GM12878 (cell line): ENCODE results near the gene ARMC3. TPM values are rescaled to one million over a fixed set of nuclear protein-coding genes. Genes with fewer than 3 reads are reported as not detected.

Experiments
- ATAC-seq: fragments of 200-7000 bp; cut with Tn5 transposase; 3 replicates; pipeline ENCODE4 v1.9.1; 2020; ENCODE audit warnings: mild to moderate bottlenecking, moderate library complexity
- BruUV-seq: library from RNA; stranded (reverse); fragments of 400-500 nt; replicated peaks from 2 replicates; lab custom pipeline; 2021; lab: Mats Ljungman, UMichigan
- CTCF ChIA-PET: fragments of 300-600 bp; sonication (Branson Sonifier 250); formaldehyde crosslinking; extraction: SDS; loops from one replicate; lab custom pipeline; 2021; ENCODE audit warnings: inconsistent platforms; lab: Yijun Ruan, JAX
- POLR2A ChIA-PET: fragments of 350-600 bp; formaldehyde crosslinking; extraction: SDS; loops from one replicate; lab custom pipeline; 2021; ENCODE audit warnings: inconsistent platforms; lab: Charles Lee
- RAD21 ChIA-PET: fragments of 300-600 bp; sonication (Branson Sonifier 250); formaldehyde crosslinking; loops from one replicate; lab custom pipeline; 2023; ENCODE audit warnings: antibody characterized with exemption; ENCODE audit not compliant: unreplicated experiment; lab: Charles Lee
- SMC1A ChIA-PET: fragments of 300-600 bp; sonication (Branson Sonifier 250); formaldehyde crosslinking; loops from one replicate; lab custom pipeline; 2023; ENCODE audit not compliant: unreplicated experiment, uncharacterized antibody; lab: Charles Lee
- DNase-seq: peaks from one replicate; pipeline ENCODE4 v3.0.0-alpha.2; 2011; ENCODE audit warnings: low read depth, low spot score
- FAIRE-seq: peaks from 3 replicates; lab custom pipeline; 2011; peaks lifted over from hg19 to GRCh38; lab: Jason Lieb, UNC
- H2AFZ ChIP-seq: 2 replicates; pipeline ENCODE4 v1.6.0; 2011; ENCODE audit warnings: low read depth, low read length, control low read depth; ENCODE audit not compliant: control insufficient read depth
- H3K27ac ChIP-seq: 2 replicates; pipeline ENCODE4 v1.5.1; 2011; ENCODE audit warnings: control low read depth; ENCODE audit not compliant: control insufficient read depth, insufficient read depth
- H3K27me3 ChIP-seq, 2 experiments: replicated peaks in 1 of 2; 2 replicates each; pipeline versions ENCODE4 v1.6.0 to v1.6.1; 2011; ENCODE audit warnings: low read length in 1 of 2; ENCODE audit not compliant: control insufficient read depth in 2 of 2, insufficient read depth in 2 of 2
- H3K36me3 ChIP-seq, 2 experiments: 2 replicates each; pipeline ENCODE4 v1.5.1; 2011; ENCODE audit warnings: low read length in 1 of 2; ENCODE audit not compliant: control insufficient read depth in 2 of 2, insufficient read depth in 2 of 2
- H3K4me1 ChIP-seq: 2 replicates; pipeline ENCODE4 v1.6.1; 2011; ENCODE audit warnings: mild to moderate bottlenecking, low read length, moderate library complexity, mixed read lengths; ENCODE audit not compliant: control insufficient read depth, insufficient read depth
- H3K4me2 ChIP-seq: 2 replicates; pipeline ENCODE4 v1.6.0; 2011; ENCODE audit warnings: control low read depth; ENCODE audit not compliant: control insufficient read depth, insufficient read depth
- H3K4me3 ChIP-seq: fragments of 200-600 bp; sonication (generic); 2 replicates; pipeline ENCODE4 v1.5.1; 2016
- H3K79me2 ChIP-seq: 2 replicates; pipeline ENCODE4 v1.6.0; 2011; ENCODE audit warnings: low read length; ENCODE audit not compliant: control insufficient read depth, insufficient read depth
- H3K9ac ChIP-seq: 2 replicates; pipeline ENCODE4 v1.8.0; 2011; ENCODE audit warnings: low read length, control low read depth, mixed read lengths; ENCODE audit not compliant: control insufficient read depth, insufficient read depth
- H3K9me3 ChIP-seq: replicated peaks from 3 replicates; pipeline ENCODE4 v1.5.1; 2011; ENCODE audit warnings: mild to moderate bottlenecking, low read length; ENCODE audit not compliant: control insufficient read depth, insufficient read depth
- H4K20me1 ChIP-seq: 2 replicates; pipeline ENCODE4 v1.6.0; 2011; ENCODE audit not compliant: control insufficient read depth, insufficient read depth
- SUZ12 ChIP-seq: fragments of 200-600 bp; sonication (generic); IDR thresholded peaks from one replicate; pipeline ENCODE4 v1.6.1; 2018; ENCODE audit warnings: antibody characterized with exemption, mild to moderate bottlenecking; ENCODE audit not compliant: unreplicated experiment
- ZBED1 ChIP-seq: IDR thresholded peaks from 2 replicates; pipeline ENCODE4 v1.6.1; 2016; ENCODE audit warnings: borderline replicate concordance
- WGBS: methylation state at CpG from one replicate; pipeline ENCODE4 v1.1.6; 2016; ENCODE audit warnings: low lambda C conversion rate; ENCODE audit not compliant: insufficient replicate concordance, insufficient coverage; ENCODE audit errors: missing lambda C conversion rate; 5-methylcytosine and 5-hydroxymethylcytosine counted together
- in situ Hi-C: fragments of 300-500 bp; cut with MboI; formaldehyde crosslinking; loops from 9 replicates; pipeline ENCODE4 v1.14.3; 2018; ENCODE audit warnings: mixed read lengths
- intact Hi-C: fragments of 100-400 bp; cut with micrococcal nuclease; formaldehyde crosslinking; loops from one replicate; pipeline ENCODE4 v1.14.2; 2022; ENCODE audit not compliant: unreplicated experiment
- polyA plus RNA-seq, 11 experiments: library from polyadenylated mRNA; depleted of rRNA in 4 of 11; unstranded in 6 of 11; stranded (reverse) in 5 of 11; fragments of >200 nt; fragmentation: Nextera tagmentation in 4 of 11; fragmentation: Illumina TruSeq in 1 of 11; extraction: Ambion mirVana in 4 of 11; extraction: Trizol in 1 of 11; gene quantifications; 1 replicate in 1 of 11; 2 replicates in 10 of 11; pipeline versions ENCODE4 v1.2.1 to v1.2.3, GENCODE V29; 2011 to 2016; ENCODE audit warnings: inconsistent platforms in 2 of 11, missing spikeins in 2 of 11, low read depth in 1 of 11
- total RNA-seq, 4 experiments: library from RNA; depleted of rRNA in 3 of 4; stranded (reverse); fragments of >200 nt in 3 of 4; fragmentation: Illumina TruSeq in 1 of 4; extraction: Trizol in 1 of 4; gene quantifications; 2 replicates each; pipeline versions ENCODE4 v1.2.1 to v1.2.3, GENCODE V29; 2013 to 2021
- TF ChIP-seq, protein P1 (sequence below): fragments of 450-650 bp; IDR thresholded peaks from 2 replicates; pipeline ENCODE4 v1.6.1; 2016; ENCODE audit warnings: mild to moderate bottlenecking, moderate library complexity, borderline replicate concordance

ARMC3 gene
- total and polyA plus RNA-seq, 10 of the 15 experiments (the other 5 are each of a cell fraction or from before 2014, with no cell fraction given), result 0.01 to 0.06 TPM; not detected in 8

DNA sequence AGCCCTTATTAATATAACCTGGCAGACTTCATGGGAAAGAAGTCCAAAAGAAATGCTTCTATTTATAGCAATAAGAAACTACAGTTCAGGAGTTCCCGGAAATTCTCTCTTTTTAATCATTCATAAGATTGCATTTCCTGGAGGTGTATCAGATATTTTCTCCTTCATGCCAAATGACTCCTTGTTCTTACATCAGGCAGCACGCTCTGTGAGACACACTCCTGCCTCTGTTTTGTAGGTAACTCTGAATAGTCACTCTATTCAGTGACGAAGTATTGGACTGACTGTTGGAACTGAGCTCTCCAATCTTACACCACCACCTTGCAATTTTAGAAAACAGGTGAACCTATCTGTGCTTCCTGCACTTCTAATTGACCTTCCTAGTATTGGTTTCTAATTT lies 88.8 kb downstream of the ARMC3 start:
- H3K79me2 ChIP-seq, result no peaks in the 10 kb centered on the region
- no peak overlapping the region for H3K9ac ChIP-seq
- no peaks in the 10 kb centered on the region for H4K20me1 ChIP-seq
- BruUV-seq, result no TSS peak
- ChIA-PET CTCF (no interaction called here), RAD21 (no interaction called here), POLR2A (no interaction called here), SMC1A (interaction anchor here (0.7 to 1.0 kb wide), 2 partner anchors 9 to 17 kb away, joined by 3 read pairs; no protein-coding TSS in a partner anchor)
- H2AFZ ChIP-seq, result no peak overlapping the region
- no peaks in the 10 kb centered on the region for H3K36me3 ChIP-seq
- no peaks in the 10 kb centered on the region; the same call in 2 of the 3 replicates for H3K9me3 ChIP-seq
- intact Hi-C loops (no loop called here), in situ Hi-C loops (loop anchor here (25.0 kb wide), 1 partner anchor 1529 kb away; no protein-coding TSS in a partner anchor)
- WGBS, result 80% methylated on average over 3 of the region's 3 CpGs
- FAIRE-seq, result no peak
- no peak for TF ChIP-seq SUZ12
- TF ChIP-seq, protein P1, sequence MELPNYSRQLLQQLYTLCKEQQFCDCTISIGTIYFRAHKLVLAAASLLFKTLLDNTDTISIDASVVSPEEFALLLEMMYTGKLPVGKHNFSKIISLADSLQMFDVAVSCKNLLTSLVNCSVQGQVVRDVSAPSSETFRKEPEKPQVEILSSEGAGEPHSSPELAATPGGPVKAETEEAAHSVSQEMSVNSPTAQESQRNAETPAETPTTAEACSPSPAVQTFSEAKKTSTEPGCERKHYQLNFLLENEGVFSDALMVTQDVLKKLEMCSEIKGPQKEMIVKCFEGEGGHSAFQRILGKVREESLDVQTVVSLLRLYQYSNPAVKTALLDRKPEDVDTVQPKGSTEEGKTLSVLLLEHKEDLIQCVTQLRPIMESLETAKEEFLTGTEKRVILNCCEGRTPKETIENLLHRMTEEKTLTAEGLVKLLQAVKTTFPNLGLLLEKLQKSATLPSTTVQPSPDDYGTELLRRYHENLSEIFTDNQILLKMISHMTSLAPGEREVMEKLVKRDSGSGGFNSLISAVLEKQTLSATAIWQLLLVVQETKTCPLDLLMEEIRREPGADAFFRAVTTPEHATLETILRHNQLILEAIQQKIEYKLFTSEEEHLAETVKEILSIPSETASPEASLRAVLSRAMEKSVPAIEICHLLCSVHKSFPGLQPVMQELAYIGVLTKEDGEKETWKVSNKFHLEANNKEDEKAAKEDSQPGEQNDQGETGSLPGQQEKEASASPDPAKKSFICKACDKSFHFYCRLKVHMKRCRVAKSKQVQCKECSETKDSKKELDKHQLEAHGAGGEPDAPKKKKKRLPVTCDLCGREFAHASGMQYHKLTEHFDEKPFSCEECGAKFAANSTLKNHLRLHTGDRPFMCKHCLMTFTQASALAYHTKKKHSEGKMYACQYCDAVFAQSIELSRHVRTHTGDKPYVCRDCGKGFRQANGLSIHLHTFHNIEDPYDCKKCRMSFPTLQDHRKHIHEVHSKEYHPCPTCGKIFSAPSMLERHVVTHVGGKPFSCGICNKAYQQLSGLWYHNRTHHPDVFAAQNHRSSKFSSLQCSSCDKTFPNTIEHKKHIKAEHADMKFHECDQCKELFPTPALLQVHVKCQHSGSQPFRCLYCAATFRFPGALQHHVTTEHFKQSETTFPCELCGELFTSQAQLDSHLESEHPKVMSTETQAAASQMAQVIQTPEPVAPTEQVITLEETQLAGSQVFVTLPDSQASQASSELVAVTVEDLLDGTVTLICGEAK, result no peak
- no peak for TF ChIP-seq ZBED1
- ATAC-seq, result no peak
- peaks cover 6% of the 10 kb centered on the region for H3K4me1 ChIP-seq
- H3K27ac ChIP-seq, result no peak overlapping the region
- no peaks in the 10 kb centered on the region for H3K27me3 ChIP-seq
- no peak overlapping the region for H3K4me2 ChIP-seq
- H3K4me3 ChIP-seq, result no peak overlapping the region
- DNase-seq, result no peak
